Measurements from ENCODE around the gene FSIP1.

The FSIP1 gene

DNA sequence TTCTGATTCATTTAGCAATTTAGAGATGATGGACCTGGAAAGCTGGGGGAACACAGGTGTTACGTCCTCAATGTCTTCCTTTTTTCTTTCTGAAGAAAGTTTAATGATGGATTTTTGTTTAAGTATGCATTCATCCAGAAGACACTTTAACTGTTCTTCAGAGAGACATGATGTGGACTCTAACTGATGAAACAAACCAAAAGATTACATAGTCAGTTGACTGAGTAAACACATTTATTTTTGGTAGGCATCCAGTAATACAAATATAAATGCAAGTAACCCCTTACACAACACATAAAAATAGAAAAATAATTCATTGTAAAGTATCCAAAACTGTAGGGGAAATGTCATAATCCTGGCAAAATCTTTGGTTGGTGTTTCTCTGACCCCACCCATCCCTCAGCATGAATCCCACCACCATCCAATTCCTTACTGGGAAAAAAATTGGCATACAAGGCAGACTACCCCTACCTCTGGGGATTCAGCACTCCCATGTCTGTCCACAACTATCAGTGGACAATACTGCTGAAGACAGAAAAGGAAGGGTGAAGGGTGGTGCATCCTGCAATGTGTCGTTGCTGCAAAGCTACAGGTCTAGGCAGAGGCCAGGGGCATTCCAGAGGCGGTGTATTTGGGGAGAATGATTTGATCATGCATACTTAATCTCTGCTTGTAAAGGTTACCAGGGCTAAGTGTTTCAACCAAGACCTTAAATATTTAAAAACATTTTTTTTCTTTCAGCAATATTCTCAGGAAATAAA, 164.4 kb downstream of the FSIP1 start:
- TF ChIP-seq, protein P1, sequence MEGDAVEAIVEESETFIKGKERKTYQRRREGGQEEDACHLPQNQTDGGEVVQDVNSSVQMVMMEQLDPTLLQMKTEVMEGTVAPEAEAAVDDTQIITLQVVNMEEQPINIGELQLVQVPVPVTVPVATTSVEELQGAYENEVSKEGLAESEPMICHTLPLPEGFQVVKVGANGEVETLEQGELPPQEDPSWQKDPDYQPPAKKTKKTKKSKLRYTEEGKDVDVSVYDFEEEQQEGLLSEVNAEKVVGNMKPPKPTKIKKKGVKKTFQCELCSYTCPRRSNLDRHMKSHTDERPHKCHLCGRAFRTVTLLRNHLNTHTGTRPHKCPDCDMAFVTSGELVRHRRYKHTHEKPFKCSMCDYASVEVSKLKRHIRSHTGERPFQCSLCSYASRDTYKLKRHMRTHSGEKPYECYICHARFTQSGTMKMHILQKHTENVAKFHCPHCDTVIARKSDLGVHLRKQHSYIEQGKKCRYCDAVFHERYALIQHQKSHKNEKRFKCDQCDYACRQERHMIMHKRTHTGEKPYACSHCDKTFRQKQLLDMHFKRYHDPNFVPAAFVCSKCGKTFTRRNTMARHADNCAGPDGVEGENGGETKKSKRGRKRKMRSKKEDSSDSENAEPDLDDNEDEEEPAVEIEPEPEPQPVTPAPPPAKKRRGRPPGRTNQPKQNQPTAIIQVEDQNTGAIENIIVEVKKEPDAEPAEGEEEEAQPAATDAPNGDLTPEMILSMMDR (IDR thresholded peaks at IDR 0.05; ENCODE audit: poor library complexity, severe bottlenecking), result no peak
- H3K4me1 ChIP-seq (ENCODE audit: insufficient read depth, poor library complexity, severe bottlenecking), result peaks cover 45% of the 10 kb centered on the region
- DNase-seq (ENCODE audit: low spot score), result no peak
- no peaks in the 10 kb centered on the region for H3K27me3 ChIP-seq (ENCODE audit: insufficient read depth, poor library complexity, severe bottlenecking)
- peak overlapping the region; percentile 83 for H3K27ac ChIP-seq (ENCODE audit: poor library complexity, severe bottlenecking)
- peaks cover 7% of the 10 kb centered on the region for H3K9me3 ChIP-seq (ENCODE audit: severe bottlenecking)
- ATAC-seq (ENCODE audit: low read depth), result peak; percentile 71
- H3K4me3 ChIP-seq (ENCODE audit: severe bottlenecking), result no peak overlapping the region
- no peaks in the 10 kb centered on the region for H3K36me3 ChIP-seq (ENCODE audit: low read depth)

DNA sequence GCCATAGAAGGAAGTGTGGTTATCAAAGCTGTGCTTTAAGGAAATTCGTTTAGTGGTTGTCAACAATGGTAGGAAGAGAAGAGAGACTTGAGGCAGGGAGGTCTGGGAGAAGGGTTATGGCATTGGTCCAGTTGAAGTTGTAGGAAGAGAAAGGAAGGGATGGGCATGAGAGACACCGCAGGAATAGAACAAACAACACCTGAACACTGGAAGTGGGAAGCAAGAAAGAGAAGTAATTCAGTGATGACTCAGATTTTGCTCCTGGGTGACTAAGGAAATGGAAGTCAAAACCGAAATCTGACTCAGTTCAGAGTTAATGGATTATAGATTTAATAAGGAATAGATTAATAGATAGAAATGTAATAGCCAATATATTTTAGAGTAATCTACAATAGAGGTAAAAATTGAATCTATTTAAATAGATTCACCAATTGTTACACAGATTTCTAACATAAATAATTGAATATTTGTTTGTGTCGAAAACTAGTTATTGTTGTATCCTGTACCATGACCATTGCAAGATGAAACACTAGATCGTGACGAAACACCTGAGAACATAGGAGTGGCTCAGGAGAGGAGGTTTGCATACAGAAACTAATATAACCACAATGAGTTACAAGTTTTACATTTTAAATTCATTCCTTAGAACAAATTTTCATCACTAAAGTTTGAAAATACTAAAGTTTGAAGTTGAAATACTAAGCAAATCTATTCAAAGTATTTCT, 165.7 kb downstream of the FSIP1 start:
- peaks cover 10% of the 10 kb centered on the region for H3K9me3 ChIP-seq (ENCODE audit: severe bottlenecking)
- TF ChIP-seq, protein P1 (IDR thresholded peaks at IDR 0.05; ENCODE audit: poor library complexity, severe bottlenecking), result no peak
- peak; percentile 83 for ATAC-seq (ENCODE audit: low read depth)
- no peak for DNase-seq (ENCODE audit: low spot score)
- no peak overlapping the region for H3K4me3 ChIP-seq (ENCODE audit: severe bottlenecking)
- H3K36me3 ChIP-seq (ENCODE audit: low read depth), result no peaks in the 10 kb centered on the region
- peaks cover 49% of the 10 kb centered on the region for H3K4me1 ChIP-seq (ENCODE audit: insufficient read depth, poor library complexity, severe bottlenecking)
- H3K27ac ChIP-seq (ENCODE audit: poor library complexity, severe bottlenecking), result peak overlapping the region; percentile 83
- H3K27me3 ChIP-seq (ENCODE audit: insufficient read depth, poor library complexity, severe bottlenecking), result no peaks in the 10 kb centered on the region

DNA sequence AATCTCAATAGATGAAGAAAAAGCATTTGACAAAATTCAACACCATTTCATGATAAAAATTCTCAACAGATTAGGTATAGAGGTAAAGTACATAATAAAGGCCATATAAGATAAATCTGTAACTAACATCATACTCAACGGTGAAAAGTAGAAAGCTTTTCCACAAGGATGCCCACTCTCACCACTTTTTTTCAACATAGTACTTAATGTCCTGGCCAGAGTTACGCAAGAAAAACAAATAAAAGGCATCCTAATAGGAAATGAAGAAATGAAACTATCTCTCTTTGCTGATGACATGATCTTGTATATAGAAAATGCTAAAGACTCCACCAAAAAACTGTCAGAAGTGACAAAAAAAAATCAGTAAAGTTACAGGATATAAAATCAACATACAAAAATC, 168.8 kb downstream of the FSIP1 start:
- Histone ChIP-seq H3K4me3 (ENCODE audit: severe bottlenecking) (no peak overlapping the region), H3K36me3 (ENCODE audit: low read depth) (no peaks in the 10 kb centered on the region), H3K27me3 (ENCODE audit: insufficient read depth, poor library complexity, severe bottlenecking) (no peaks in the 10 kb centered on the region), H3K9me3 (ENCODE audit: severe bottlenecking) (peaks cover 24% of the 10 kb centered on the region), H3K4me1 (ENCODE audit: insufficient read depth, poor library complexity, severe bottlenecking) (peaks cover 43% of the 10 kb centered on the region), H3K27ac (ENCODE audit: poor library complexity, severe bottlenecking) (peak overlapping the region; percentile 14)
- TF ChIP-seq, protein P1 (IDR thresholded peaks at IDR 0.05; ENCODE audit: poor library complexity, severe bottlenecking), result no peak
- DNase-seq (ENCODE audit: low spot score) (no peak), ATAC-seq (ENCODE audit: low read depth) (no peak)

DNA sequence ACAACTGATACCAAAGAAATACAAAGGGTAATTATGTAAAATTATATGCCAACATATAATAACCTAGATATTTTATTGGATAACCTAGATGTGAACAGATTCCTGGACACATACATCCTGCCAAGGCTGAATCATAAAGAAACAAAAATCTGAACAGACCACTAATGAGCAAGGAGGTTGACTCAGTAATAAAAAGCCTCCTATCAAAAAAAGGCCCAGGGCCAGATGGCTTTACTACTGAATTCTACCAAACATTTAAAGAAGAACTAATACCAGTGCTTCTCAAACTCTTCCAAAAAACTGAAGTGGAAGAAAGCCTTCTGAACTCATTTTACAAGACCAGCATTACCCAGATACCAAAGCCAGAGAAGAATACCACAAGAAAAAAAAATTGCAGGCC, 169.4 kb downstream of the FSIP1 start:
- no peaks in the 10 kb centered on the region for H3K27me3 ChIP-seq (ENCODE audit: insufficient read depth, poor library complexity, severe bottlenecking)
- TF ChIP-seq, protein P1 (IDR thresholded peaks at IDR 0.05; ENCODE audit: poor library complexity, severe bottlenecking), result no peak
- H3K27ac ChIP-seq (ENCODE audit: poor library complexity, severe bottlenecking), result peak overlapping the region; percentile 14
- DNase-seq (ENCODE audit: low spot score) (no peak), ATAC-seq (ENCODE audit: low read depth) (peak; percentile 52; the same call in 1 of the 3 replicates)
- no peaks in the 10 kb centered on the region for H3K36me3 ChIP-seq (ENCODE audit: low read depth)
- peaks cover 24% of the 10 kb centered on the region for H3K9me3 ChIP-seq (ENCODE audit: severe bottlenecking)
- peaks cover 37% of the 10 kb centered on the region for H3K4me1 ChIP-seq (ENCODE audit: insufficient read depth, poor library complexity, severe bottlenecking)
- H3K4me3 ChIP-seq (ENCODE audit: severe bottlenecking), result no peak overlapping the region

All from RWPE2 (cell line).